ENCODE data around the gene YWHAE. TPM values are rescaled to one million over a fixed set of nuclear protein-coding genes. Genes with fewer than 3 reads are reported as not detected.
A peak's percentile ranks its signal among the peaks of the same experiment; 100 is the strongest.

Gene YWHAE
- total RNA-seq, 1 experiment from 2014 or later: 1,404 TPM

DNA sequence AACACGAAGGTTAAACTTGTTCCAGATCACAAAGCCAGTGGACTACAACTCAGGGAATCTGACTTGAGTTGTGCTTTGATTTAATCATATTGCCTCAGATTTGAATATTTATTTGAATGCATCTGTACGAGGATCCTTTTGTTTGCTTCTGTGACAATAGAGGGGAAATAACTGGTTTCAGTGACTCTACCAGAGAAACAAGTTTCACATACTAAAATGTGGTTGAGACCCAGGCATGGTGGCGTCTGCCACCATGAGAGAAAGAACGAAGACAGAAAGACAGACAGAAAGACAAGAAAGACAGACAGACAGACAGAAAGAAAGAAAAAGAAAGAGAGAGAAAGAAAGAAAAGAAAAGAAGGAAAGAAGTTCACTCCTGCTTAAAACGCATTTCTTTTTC is 24.0 kb downstream of the YWHAE start:
- POLR2A ChIA-PET (ENCODE audit: low non-redundant PET): no interaction called here
- peak overlapping the region; percentile 11 for H3K27ac ChIP-seq (ENCODE audit: low read depth, low read length, poor library complexity, severe bottlenecking)
- peaks cover 19% of the 10 kb centered on the region for H3K36me3 ChIP-seq (ENCODE audit: insufficient read depth, low read length, poor library complexity, severe bottlenecking)

DNA sequence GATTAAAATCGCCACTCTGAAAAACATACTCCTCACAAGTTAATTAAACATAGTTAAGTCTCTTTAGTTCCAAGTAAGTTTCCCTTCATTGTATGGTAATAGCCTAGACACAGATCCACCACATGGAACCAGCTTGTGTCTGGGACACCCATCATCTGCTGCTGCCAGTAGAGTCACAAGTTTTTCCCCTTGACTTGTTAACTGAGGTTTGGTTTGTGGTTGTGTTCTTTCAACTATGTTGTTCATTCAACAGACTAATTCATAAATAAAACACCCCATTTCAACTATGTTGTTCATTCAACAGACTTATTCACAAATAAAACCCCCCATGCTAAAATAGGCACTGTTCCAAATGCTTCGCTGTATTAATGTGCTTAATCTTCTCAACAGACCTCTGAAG is 24.4 kb downstream of the YWHAE start:
- peaks cover 19% of the 10 kb centered on the region for H3K36me3 ChIP-seq (ENCODE audit: insufficient read depth, low read length, poor library complexity, severe bottlenecking)
- peaks cover 48% of the 10 kb centered on the region for H3K4me1 ChIP-seq (ENCODE audit: insufficient read depth, low read length, poor library complexity, severe bottlenecking)
- no peak overlapping the region for H3K4me3 ChIP-seq (ENCODE audit: low read depth, low read length, poor library complexity, severe bottlenecking)
- TSS peak; percentile 6 for BruUV-seq (replicated peaks)
- no peaks in the 10 kb centered on the region for H3K27me3 ChIP-seq (replicated peaks; ENCODE audit: insufficient read depth, low read depth, low read length, poor library complexity)
- ChIA-PET POLR2A (ENCODE audit: low non-redundant PET) (no interaction called here), CTCF (interaction anchor here (1.0 to 2.9 kb wide), 2 partner anchors 10 kb away, joined by 4 to 11 read pairs; no protein-coding TSS in a partner anchor)
- H3K9me3 ChIP-seq (ENCODE audit: low read depth, low read length, poor library complexity, severe bottlenecking): no peaks in the 10 kb centered on the region
- intact Hi-C loops (cut with micrococcal nuclease; ENCODE audit: unreplicated experiment): no loop called here
- no peak for DNase-seq (ENCODE audit: low spot score)
- H3K27ac ChIP-seq (ENCODE audit: low read depth, low read length, poor library complexity, severe bottlenecking): peak overlapping the region; percentile 11
- TF ChIP-seq EZH2 (IDR thresholded peaks at IDR 0.05; ENCODE audit: borderline replicate concordance, low read depth, low read length, poor library complexity, severe bottlenecking): no peak

More for the DNA sequence above, 24.0 kb downstream of the YWHAE start:
- TF ChIP-seq EZH2 (IDR thresholded peaks at IDR 0.05; ENCODE audit: borderline replicate concordance, low read depth, low read length, poor library complexity, severe bottlenecking): no peak
- TF ChIP-seq, protein P1, sequence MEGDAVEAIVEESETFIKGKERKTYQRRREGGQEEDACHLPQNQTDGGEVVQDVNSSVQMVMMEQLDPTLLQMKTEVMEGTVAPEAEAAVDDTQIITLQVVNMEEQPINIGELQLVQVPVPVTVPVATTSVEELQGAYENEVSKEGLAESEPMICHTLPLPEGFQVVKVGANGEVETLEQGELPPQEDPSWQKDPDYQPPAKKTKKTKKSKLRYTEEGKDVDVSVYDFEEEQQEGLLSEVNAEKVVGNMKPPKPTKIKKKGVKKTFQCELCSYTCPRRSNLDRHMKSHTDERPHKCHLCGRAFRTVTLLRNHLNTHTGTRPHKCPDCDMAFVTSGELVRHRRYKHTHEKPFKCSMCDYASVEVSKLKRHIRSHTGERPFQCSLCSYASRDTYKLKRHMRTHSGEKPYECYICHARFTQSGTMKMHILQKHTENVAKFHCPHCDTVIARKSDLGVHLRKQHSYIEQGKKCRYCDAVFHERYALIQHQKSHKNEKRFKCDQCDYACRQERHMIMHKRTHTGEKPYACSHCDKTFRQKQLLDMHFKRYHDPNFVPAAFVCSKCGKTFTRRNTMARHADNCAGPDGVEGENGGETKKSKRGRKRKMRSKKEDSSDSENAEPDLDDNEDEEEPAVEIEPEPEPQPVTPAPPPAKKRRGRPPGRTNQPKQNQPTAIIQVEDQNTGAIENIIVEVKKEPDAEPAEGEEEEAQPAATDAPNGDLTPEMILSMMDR (conservative IDR thresholded peaks at IDR 0.05; ENCODE audit: low read depth, low read length): no peak
- CTCF ChIA-PET: interaction anchor here (2.9 kb wide), 1 partner anchor 11 kb away, joined by 11 read pairs; no protein-coding TSS in a partner anchor
- Histone ChIP-seq H3K4me3 (ENCODE audit: low read depth, low read length, poor library complexity, severe bottlenecking) (no peak overlapping the region), H3K27me3 (replicated peaks; ENCODE audit: insufficient read depth, low read depth, low read length, poor library complexity) (no peaks in the 10 kb centered on the region), H3K9me3 (ENCODE audit: low read depth, low read length, poor library complexity, severe bottlenecking) (no peaks in the 10 kb centered on the region), H3K4me1 (ENCODE audit: insufficient read depth, low read length, poor library complexity, severe bottlenecking) (peaks cover 53% of the 10 kb centered on the region)
- intact Hi-C loops (cut with micrococcal nuclease; ENCODE audit: unreplicated experiment): no loop called here
- no peak for DNase-seq (ENCODE audit: low spot score)
- no TSS peak for BruUV-seq (replicated peaks)

- no peak for DNase-seq (ENCODE audit: low spot score)
- TSS peak; percentile 17 for BruUV-seq (replicated peaks)
- TF ChIP-seq EZH2 (IDR thresholded peaks at IDR 0.05; ENCODE audit: borderline replicate concordance, low read depth, low read length, poor library complexity, severe bottlenecking): no peak
- TF ChIP-seq, protein P1 (conservative IDR thresholded peaks at IDR 0.05; ENCODE audit: low read depth, low read length): no peak
- Histone ChIP-seq H3K27ac (ENCODE audit: low read depth, low read length, poor library complexity, severe bottlenecking) (no peak overlapping the region), H3K27me3 (replicated peaks; ENCODE audit: insufficient read depth, low read depth, low read length, poor library complexity) (no peaks in the 10 kb centered on the region), H3K9me3 (ENCODE audit: low read depth, low read length, poor library complexity, severe bottlenecking) (no peaks in the 10 kb centered on the region), H3K36me3 (ENCODE audit: insufficient read depth, low read length, poor library complexity, severe bottlenecking) (peaks cover 19% of the 10 kb centered on the region), H3K4me3 (ENCODE audit: low read depth, low read length, poor library complexity, severe bottlenecking) (no peak overlapping the region), H3K4me1 (ENCODE audit: insufficient read depth, low read length, poor library complexity, severe bottlenecking) (peaks cover 42% of the 10 kb centered on the region)
- intact Hi-C loops (cut with micrococcal nuclease; ENCODE audit: unreplicated experiment): no loop called here
- ChIA-PET CTCF (interaction anchor here (1.0 kb wide), 1 partner anchor 9 kb away, joined by 4 read pairs; no protein-coding TSS in a partner anchor), POLR2A (ENCODE audit: low non-redundant PET) (no interaction called here)
Measured at GRCh38 chr17:1374431-1375177, 25.4 kb downstream of the YWHAE start.

All from A673 (cell line).